ENCODE measurements around the gene NXNL1.
"Not testable (repeated sequence)": the region's sequence is repeated elsewhere in the genome, so short reads cannot be mapped to it uniquely, and the experiment has no call there.

Gene NXNL1

DNA sequence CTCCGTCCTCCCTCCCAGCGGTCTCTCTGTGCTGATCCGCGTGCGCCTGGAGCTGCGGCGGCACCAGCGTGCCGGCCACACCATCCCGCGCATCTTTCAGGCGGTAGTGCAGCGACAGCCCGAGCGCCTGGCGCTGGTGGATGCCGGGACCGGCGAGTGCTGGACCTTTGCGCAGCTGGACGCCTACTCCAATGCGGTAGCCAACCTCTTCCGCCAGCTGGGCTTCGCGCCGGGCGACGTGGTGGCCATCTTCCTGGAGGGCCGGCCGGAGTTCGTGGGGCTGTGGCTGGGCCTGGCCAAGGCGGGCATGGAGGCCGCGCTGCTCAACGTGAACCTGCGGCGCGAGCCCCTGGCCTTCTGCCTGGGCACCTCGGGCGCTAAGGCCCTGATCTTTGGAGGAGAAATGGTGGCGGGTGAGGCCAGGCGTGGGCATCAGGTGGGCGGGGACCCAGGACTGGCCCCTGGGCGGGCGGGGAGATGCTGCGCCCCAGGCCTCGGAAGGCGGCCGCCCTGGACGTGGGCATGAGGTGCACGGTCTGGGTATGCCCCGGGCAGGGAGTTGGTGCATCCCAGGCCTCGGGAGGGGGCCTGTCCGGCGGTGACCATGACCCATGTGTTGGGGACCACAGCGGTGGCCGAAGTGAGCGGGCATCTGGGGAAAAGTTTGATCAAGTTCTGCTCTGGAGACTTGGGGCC, 26.0 kb upstream of the NXNL1 start:
- no peak for DNase-seq

DNA sequence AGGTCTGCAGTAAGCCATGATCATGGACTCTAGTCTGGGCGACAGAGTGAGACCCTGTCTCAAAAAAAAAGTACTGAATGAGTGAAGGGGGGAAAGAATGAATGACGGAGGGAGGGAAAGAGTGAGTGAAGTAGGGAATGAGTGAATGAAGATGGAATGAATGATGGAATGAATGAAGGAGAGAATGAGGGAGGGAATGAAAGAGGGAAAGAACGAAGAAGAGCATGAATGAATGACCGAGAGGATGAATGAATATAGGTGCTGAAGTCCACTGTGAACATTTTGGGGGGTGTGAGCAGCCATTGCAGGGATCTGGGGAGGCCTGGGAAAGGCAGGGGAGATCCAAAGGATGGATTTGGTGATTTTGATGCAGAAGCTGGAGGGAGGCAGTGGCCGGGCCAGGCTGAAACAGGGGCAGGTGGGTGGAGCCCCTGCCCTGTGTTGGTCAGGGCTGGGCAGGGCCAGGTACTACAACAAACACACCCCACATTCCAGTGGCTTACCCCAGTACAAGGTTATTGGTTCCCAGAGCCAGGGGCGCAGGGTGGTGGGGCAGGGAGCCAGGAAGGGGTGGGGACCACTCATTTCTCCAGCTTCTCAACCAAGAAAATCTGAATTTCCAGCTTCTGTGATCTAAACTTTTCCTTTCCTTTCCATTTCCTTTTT, 23.9 kb upstream of the NXNL1 start:
- no peak for DNase-seq

DNA sequence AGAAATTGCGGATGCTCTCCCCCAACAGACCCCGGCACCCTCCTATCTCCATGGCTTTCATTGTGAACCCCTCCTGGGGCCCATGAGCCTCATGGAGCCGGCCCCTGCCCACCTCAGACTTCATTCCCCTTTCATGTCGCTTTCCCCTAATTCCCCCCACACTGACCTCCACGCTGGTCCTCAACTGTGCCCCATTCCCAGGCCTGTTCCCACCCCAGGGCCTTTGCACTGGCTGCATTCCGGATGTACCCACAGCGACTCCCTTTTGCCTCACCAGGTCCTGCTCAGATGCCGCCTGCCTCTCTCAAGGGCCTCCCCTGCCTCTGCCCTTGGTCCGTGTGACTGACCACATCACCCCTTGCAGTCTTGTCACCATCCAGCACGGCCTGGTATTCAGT, 22.9 kb upstream of the NXNL1 start:
- no peak for DNase-seq

DNA sequence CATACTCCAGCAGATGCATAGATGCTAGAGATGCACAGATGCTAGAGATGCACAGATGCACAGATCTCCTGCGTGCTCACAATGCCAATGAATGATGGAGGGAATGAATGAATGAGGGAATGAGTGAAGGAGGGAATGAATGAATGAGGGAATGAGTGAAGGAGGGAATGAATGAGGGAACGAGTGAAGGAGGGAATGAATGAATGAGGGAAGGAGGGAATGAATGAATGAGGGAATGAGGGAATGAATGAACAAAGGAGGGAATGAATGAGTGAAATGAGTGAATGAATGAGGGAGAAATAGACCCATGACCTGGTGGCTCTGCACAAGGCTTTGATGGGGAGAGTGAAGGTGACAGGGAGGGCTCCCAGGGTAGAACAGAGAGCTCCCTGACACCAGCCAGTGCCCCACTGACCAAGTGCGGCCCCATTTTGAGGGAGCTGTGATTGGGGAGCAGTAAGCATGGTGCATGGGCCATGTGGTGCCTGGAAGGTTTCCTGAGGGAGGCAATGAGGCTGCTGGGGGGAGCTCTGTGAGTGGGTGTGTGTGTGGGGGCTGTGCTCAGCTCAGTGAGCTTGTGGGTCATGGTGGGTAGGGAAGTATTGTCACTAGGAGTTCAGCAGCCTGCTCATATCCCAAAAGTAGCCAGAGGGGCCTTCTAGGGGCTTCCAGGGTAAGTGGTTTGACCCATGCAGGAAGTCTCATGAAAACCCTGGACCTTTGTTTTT, 22.3 kb upstream of the NXNL1 start:
- no peak for DNase-seq

DNA sequence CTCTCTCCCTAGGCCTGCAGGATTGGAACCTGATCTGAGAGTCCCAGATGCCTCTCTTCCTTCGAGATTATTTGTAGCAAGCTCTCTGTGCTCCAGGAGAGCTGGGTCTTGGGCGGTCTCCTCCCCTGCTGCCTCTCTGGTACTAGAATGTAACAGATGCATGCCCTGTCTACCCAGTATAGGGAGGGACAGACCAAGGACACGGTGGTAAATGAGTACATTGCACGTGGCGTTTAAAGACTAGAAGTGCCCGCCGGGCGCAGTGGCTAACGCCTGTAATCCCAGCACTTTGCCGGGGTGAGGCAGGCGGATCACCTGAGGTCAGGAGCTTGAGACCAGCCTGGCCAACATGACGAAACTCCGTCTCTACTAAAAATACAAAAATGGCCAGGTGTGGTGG, 21.3 kb upstream of the NXNL1 start:
- DNase-seq, result no peak

DNA sequence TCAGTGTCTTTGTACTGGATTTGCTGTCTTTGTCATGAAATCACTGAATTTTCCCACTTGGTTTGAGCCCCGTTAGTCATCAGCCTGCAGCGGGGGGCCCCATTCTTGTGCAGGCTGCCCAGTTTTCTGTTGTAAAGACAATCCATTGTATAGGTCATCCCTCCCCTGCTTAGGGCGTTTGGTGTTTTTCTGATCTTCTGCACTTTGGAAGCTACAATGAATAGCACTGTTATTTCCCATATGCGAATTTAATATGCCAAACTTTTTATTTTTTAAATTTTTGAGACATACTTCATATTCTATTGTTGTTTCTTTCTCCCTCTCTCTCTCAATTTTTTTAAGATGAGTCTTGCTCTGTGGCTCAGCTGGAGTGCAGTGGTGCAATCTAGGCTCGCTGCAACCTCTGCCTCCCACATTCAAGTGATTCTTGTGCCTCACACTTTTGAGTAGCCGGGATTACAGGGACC, 18.6 kb upstream of the NXNL1 start:
- no peak for DNase-seq

DNA sequence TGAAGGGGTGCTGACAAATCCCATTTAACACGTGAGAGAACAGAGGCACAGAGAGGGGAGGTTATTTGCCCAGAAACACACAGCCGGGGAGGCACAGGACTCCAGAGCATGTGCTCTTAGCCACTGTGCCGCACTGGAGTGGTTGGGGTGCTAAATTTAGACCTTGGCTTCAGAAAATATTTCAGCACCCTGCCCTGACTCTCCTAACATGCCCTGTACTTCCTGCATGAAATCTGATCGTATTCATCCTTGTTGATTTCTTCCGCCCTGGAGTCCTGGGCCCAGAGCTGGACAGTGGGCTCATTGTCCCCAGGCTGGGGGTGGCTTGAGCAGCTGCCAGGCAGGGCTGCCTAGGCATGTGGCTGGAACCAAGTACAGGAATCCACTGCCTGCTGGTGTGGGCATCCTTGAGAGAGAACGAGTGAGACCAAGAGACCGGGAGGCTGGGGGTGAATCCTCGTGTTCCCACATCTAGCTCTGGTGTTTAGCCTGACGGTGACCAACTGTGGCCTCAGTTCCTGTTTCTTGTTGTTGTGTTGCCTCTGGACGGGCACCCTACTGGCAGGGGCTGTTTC, 14.9 kb upstream of the NXNL1 start:
- peak in 1 of 2 donors; percentile 24 for DNase-seq

DNA sequence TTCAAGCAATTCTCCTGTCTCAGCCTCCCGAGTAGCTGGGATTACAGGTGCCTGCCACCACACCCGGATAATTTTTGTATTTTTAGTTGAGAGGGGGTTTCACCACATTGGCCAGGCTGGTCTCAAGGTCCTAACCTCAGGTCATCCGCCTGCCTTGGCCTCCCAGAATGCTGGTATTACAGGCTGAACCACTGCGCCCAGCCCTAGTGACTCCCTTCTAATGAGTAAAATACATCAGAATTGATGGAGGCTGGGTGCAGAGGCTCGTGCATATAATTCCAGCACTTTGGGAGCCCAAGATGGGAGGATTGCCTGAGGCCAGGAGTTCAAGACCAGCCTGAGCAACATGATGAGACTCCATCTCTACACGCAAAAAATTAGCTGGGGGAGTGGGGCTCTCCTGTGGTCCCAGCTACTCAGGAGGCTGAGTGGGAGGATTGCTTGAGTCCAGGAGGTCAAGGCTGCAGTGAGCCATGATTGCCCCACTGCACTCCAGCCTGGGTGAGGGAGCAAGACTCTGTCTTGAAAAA, 14.3 kb upstream of the NXNL1 start:
- DNase-seq, result not testable (repeated sequence)

DNA sequence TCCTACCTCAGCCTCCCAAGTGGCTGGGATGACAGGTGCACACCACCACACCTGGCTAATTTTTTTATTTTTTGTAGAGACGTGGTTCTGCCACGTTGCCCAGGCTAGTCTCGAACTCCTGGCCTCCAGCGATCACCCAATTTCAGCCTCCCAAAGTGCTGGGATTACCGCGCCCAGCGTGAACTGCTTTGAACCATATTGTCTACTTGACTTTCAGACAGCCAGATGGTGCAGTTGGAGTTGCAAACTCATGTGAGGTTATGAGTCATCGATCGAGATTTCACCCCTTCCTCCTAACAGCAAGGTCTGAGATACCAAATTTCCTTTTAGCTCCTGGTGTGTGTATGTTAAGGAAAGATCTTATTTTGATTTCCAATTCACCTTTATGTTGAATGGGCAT, 12.3 kb upstream of the NXNL1 start:
- peak in 1 of 2 donors; percentile 43 for DNase-seq

DNA sequence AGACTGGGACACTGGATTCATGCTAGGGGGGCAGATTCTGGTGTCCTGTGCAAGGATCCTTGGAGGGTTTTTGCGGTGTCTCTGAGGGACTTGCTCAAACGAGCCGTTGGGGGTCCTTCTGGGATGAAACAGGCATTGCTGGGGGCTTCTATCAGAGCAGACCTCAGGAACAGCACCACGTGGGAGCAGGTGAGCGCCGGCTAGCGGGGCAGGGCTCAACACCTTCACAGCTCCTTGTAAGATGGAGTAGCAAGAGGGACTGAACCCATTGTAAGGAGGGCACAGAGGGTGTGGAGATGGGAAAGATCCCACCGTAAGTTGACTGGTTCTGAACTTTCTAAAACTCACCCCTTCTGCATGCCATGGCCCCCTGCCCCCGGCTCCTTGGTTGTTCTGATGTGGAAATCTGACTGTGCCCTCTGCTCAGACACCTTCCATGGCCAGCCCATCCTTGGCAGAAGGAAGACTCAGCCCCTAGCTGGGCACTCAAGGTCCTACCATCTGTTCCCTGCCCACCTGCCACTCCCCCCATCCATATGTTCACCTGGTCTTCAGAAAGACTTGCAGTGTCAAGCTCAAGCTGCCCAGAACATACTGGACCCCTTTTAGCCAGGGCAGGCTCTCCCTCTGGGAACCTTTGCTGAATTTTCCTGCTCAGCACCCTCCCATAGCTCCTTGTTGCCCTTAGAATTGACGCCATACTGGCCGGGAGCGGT, 10.8 kb upstream of the NXNL1 start:
- DNase-seq, result no peak

DNA sequence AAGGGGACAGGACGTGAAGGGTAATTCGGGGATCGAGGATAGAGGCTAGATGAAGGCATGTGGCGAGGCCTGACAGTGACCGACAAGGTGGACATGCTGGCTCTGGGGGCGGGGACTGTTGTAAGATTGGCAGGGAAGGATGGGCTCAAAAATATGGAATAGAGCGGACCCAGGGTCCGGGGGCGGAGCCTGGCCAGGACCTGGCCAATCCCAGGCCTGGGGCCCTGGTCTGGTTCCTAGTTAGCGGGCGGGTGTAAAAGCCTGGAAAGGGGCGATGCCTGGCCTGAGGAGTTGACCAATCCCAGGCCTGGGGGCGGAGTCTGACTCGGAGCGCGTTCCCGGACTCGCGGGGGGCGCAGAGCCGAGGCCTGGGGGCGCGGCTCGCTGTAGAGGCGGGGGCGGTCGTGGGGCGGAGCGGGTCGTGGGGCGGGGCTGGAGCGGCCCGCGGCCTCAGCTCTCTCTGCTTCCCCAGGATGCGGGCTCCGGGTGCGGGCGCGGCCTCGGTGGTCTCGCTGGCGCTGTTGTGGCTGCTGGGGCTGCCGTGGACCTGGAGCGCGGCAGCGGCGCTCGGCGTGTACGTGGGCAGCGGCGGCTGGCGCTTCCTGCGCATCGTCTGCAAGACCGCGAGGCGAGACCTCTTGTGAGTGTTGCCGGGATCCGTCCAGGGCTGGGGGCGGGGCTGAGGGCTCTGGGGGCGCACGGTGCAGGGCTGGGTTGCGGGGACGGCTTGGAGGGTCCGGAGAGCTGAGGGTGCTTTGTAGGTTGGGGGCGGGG, 9.5 kb upstream of the NXNL1 start, which contains the start of gene SLC27A1:
Gene SLC27A1 (plus strand): TSS at position 457 of the 774 bp plus-strand sequence. CDS start 17 bp downstream, at position 474.
- peak; percentile 93 to 95 for DNase-seq

DNA sequence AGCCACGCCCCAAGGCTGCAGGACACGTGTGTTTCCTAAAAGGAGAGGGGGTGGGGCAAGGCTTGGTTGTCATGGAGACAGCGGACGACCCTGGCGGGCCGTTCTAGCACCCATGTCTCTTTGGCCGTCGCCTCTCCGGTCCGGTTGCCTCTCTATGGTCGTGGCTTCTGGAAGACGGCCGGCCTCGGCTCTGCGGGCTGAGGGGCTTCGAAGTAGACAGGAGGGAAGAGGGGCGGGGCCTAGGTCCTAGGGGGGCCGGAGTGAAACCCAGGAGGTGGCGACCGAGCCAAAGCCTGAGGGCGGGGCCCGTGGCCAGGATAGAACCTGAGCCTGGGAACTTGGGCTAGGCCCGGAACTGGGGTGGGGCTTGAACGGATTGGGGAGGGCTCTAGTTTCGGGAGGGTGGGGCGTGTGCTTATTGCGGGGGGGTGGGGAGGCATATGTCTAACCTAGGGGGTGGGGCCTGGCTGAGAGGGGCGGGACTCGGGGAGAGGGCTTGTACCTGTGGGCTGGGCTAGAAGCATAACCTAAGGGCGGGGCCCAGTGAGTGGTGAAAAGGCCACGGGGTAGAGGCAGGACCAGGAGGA, 8.8 kb upstream of the NXNL1 start:
- peak; percentile 95 for DNase-seq

DNA sequence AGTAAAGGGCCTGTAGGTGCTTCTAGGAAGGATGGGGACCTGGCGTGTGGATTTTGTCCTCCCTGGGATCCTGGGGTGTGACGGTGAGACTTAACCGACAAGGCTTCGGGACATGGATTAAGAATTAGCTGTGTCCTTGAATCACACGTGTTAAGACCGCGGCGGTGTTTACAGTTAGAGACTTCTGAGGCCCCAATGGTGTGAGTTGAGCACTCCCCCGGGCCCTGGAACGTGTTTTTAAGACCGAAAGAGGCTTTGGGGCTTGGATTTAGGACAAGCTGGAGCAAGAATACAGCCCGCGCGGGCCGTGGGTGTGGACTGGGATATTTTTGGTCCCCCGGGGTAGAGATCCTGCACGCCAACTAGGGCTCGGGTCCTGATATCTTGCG, 8.4 kb upstream of the NXNL1 start:
- no peak for DNase-seq

DNA sequence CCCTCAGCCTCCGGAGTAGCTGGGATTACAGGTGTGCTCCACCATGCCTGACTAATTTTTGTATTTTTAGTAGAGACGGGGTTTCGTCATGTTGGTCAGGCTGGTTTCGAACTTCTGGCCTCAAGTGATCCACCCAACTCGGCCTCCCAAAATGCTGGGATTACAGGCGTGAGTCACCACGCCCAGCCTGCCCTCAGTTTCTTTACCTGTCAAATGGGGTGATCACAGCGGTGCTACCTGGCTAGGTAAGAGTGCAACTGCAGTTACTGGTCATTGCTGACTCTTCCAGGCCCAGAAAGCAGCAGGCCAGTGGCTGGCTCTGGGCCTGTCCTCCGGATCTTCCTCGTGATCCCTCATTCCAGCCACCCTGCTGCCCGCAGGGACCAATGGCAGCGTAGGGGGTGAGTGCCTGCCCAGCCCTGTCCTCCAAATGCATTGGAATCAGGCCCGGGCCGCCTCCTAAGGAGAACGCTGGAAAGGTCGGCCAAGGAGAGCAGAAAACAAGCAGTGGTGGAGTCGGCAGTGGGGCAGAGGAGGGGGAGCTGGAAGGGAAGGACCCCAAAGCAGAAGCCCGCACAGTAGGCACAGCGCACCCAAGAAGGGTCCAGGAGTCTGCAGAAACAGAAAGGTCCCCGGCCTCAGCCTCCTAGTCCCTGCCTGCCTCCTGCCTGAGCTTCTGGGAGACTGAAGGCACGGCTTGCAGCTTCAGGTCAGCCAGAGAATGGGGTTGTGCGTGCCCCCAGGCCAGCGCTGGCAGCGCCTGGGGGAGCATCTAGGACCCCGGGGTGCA, 7.8 kb upstream of the NXNL1 start:
- DNase-seq, result no peak

DNA sequence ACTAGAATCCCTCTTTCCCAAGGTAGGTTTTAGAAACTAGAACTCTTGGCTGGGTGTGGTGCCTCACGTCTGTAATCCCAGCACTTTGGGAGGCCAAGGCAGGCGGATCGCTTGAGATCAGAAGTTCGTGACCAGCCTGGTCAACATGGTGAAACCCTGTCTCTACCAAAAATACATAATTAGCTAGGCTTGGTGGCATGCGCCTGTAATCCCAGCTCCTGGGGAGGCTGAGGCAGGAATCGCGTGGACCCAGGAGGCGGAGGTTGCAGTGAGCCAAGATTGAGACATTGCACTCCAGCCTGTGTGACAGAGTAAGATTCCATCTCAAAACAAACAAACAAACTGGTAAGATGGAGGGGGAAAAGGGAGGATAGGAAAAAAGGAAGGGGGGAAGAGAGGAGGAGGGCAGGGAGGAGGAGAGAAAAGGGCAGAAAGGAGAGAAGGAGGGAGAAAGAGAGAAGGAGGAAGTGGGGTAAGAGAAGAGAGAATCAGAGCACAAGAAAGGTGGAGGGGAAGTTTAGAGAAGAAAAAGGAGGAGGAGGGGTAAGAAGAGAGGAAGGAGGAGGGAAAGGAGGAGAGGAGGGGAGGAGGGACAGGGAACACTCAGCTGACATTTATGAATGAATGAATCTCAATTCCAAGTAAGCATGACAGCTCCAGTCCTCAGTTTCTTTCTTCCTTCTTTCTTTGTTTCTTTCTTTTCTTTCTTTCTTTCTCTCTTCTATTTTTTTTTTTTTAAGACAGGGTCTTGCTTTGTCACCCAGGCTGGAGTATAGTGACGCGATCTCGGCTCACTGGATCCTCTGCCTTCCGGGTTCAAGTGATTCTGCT, 7.0 kb upstream of the NXNL1 start:
- DNase-seq, result no peak

DNA sequence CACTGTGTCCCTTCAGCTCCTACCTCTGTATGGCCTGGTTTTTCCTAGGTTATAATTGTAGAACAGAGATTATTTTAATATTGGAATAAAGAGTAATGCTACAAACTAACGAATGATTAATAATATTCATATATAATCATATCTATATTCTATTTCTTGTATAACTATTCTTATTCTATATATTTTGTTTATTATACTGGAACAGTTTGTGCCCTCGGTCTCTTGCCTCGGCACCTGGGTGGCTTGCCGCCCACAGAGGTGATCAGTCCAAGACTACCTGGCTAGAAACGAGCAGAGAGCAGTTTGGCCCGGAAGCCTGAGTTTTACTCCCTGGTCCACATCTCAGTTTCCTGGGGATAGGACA, 5.7 kb upstream of the NXNL1 start:
- no peak for DNase-seq

DNA sequence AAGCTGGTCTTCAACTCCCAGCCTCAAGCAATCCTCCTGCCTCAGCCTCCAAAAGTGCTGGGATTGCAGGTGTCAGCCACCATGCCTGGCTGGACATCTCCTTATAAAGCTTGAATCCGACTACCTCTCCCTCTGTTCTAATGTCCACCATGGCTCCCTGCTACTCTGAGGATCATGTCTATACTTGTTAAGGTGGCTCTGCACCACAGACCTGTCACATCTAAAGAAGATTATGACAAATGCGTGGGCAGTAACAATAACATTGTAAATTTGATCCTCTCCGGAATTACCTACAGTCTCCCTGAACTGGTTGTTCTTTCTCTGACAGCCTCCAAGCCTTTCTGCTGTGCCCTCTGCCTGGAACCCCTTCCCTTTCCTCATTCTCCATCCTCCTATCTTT, 1.8 kb downstream of the NXNL1 start:
- DNase-seq, result no peak

DNA sequence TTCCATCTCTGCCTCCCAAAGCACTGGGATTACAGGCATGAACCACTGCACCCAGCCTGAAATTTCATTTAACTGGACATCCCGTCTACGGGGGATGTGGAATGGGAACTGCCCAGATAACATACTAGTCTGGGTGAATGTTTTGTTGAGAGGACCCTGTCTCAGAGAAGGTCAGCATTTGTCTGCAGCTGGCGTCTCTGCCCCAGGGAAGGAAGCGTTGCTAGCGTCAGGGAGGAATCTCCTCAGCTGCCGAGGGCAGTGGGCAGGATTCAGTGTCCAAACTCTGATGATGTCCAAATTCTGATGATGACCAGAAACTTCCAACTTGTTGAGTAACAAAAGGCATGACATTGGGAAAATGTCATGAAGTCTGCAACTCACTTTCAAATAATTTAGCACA, 3.1 kb downstream of the NXNL1 start:
- DNase-seq, result no peak

DNA sequence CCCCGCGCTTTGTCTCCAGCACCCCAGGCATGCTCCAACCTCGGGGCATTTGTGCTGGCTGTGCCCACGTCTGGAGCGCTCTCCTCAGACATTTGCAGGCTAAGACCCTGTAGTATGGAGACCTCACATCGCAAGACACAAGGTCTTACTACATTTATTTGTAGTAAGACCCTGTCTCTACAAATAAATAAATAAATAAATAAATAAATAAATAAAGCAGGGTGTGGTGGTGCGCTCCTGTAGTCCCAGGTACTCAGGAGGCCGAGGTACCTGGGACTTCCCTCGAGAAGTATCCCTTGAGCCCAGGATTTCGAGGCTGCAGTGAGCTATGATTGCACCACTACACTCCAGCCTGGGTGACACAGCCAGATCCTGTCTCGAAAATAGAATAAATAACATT, 4.6 kb downstream of the NXNL1 start:
- DNase-seq, result no peak

Measured in CD4-positive, alpha-beta T cell treated with Interleukin-1 beta for 1 hour (primary cell).